Measurements from ENCODE around the gene HCFC1R1.

- TF ChIP-seq CTCF (conservative IDR thresholded peaks at IDR 0.05) (no peak), ZFX (IDR thresholded peaks at IDR 0.05) (no peak)
These were observed 22.3 kb upstream of the HCFC1R1 start, which contains the start of gene MMP25 for GRCh38 chr16:3045758-3046640.

Measured in C4-2B (cell line).